Muscle layer of duodenum (tissue), 2 donors: ENCODE results near the gene NTRK1.

Source experiments
- H3K27ac ChIP-seq: one replicate; pipeline ENCODE4 v1.7.0; 2013; ENCODE audit warnings: mild to moderate bottlenecking, low read length
- H3K27me3 ChIP-seq: one replicate; pipeline ENCODE4 v1.7.0; 2013; ENCODE audit warnings: low read depth, mild to moderate bottlenecking, control low read depth, low read length
- H3K36me3 ChIP-seq, 2 donors: one replicate each; pipeline ENCODE4 v1.7.0; 2013; ENCODE audit warnings: low read length in 2 of 2, control low read depth in 1 of 2, mild to moderate bottlenecking in 1 of 2; ENCODE audit not compliant: insufficient read depth in 2 of 2, control insufficient read depth in 1 of 2
- H3K4me1 ChIP-seq, 2 donors: one replicate each; pipeline ENCODE4 v1.7.0; 2013; ENCODE audit warnings: low read length in 2 of 2, mild to moderate bottlenecking in 2 of 2, control low read depth in 1 of 2, moderate library complexity in 1 of 2; ENCODE audit not compliant: insufficient read depth in 2 of 2, control insufficient read depth in 1 of 2
- H3K4me3 ChIP-seq, 2 donors: one replicate each; pipeline ENCODE4 v1.7.0; 2013; ENCODE audit warnings: low read length in 2 of 2, low read depth in 1 of 2, mild to moderate bottlenecking in 1 of 2
- H3K9me3 ChIP-seq, 2 donors: one replicate each; pipeline ENCODE4 v1.7.0; 2013; ENCODE audit warnings: low read length in 2 of 2, control low read depth in 1 of 2, mild to moderate bottlenecking in 1 of 2; ENCODE audit not compliant: control insufficient read depth in 1 of 2
- donor health status: healthy.

The NTRK1 gene

GRCh38 chr1:156822680-156823079 is 38.0 kb upstream of the NTRK1 start:
- no peaks in the 10 kb centered on the region for H3K36me3 ChIP-seq
- H3K4me1 ChIP-seq, result no peaks in the 10 kb centered on the region
- H3K9me3 ChIP-seq, result no peaks in the 10 kb centered on the region
- no peak overlapping the region for H3K4me3 ChIP-seq
- no peaks in the 10 kb centered on the region for H3K27me3 ChIP-seq
- H3K27ac ChIP-seq, result no peak overlapping the region

- H3K27ac ChIP-seq, result no peak overlapping the region
- no peaks in the 10 kb centered on the region for H3K36me3 ChIP-seq
These were observed 37.4 kb upstream of the NTRK1 start for GRCh38 chr1:156823210-156823790.

GRCh38 chr1:156826630-156827029 is 34.0 kb upstream of the NTRK1 start:
- Histone ChIP-seq H3K27ac (no peak overlapping the region), H3K27me3 (no peaks in the 10 kb centered on the region), H3K4me1 (no peaks in the 10 kb centered on the region), H3K36me3 (no peaks in the 10 kb centered on the region), H3K4me3 (no peak overlapping the region), H3K9me3 (no peaks in the 10 kb centered on the region)

More at GRCh38 chr1:156823210-156823790, 37.4 kb upstream of the NTRK1 start:
- Histone ChIP-seq H3K9me3 (no peaks in the 10 kb centered on the region), H3K27me3 (no peaks in the 10 kb centered on the region), H3K4me3 (no peak overlapping the region), H3K4me1 (no peaks in the 10 kb centered on the region)

GRCh38 chr1:156828400-156829124 is 32.1 kb upstream of the NTRK1 start:
- Histone ChIP-seq H3K27ac (no peak overlapping the region), H3K27me3 (no peaks in the 10 kb centered on the region), H3K36me3 (no peaks in the 10 kb centered on the region), H3K9me3 (no peaks in the 10 kb centered on the region), H3K4me3 (no peak overlapping the region), H3K4me1 (no peaks in the 10 kb centered on the region)

- H3K9me3 ChIP-seq, result no peaks in the 10 kb centered on the region
- H3K4me1 ChIP-seq, result no peaks in the 10 kb centered on the region
- no peaks in the 10 kb centered on the region for H3K36me3 ChIP-seq
- H3K27me3 ChIP-seq, result no peaks in the 10 kb centered on the region
- no peak overlapping the region for H3K27ac ChIP-seq
- H3K4me3 ChIP-seq, result no peak overlapping the region
These were observed 28.2 kb upstream of the NTRK1 start for GRCh38 chr1:156832434-156832833.

GRCh38 chr1:156833603-156834002 is 27.1 kb upstream of the NTRK1 start:
- H3K27ac ChIP-seq, result no peak overlapping the region
- no peaks in the 10 kb centered on the region for H3K36me3 ChIP-seq
- H3K4me1 ChIP-seq, result no peaks in the 10 kb centered on the region
- no peak overlapping the region for H3K4me3 ChIP-seq
- no peaks in the 10 kb centered on the region for H3K9me3 ChIP-seq
- H3K27me3 ChIP-seq, result peaks cover 2% of the 10 kb centered on the region

GRCh38 chr1:156834322-156834721 is 26.3 kb upstream of the NTRK1 start:
- Histone ChIP-seq H3K36me3 (no peaks in the 10 kb centered on the region), H3K4me3 (no peak overlapping the region), H3K27me3 (peaks cover 6% of the 10 kb centered on the region), H3K9me3 (no peaks in the 10 kb centered on the region), H3K27ac (no peak overlapping the region), H3K4me1 (no peaks in the 10 kb centered on the region)

- H3K27me3 ChIP-seq, result peaks cover 6% of the 10 kb centered on the region
- no peaks in the 10 kb centered on the region for H3K9me3 ChIP-seq
- no peaks in the 10 kb centered on the region for H3K36me3 ChIP-seq
- H3K4me1 ChIP-seq, result no peaks in the 10 kb centered on the region
- no peak overlapping the region for H3K27ac ChIP-seq
- H3K4me3 ChIP-seq, result no peak overlapping the region
These were observed 24.5 kb upstream of the NTRK1 start for GRCh38 chr1:156836041-156836654.

GRCh38 chr1:156836892-156837291 is 23.8 kb upstream of the NTRK1 start:
- Histone ChIP-seq H3K27ac (no peak overlapping the region), H3K27me3 (peaks cover 6% of the 10 kb centered on the region), H3K36me3 (no peaks in the 10 kb centered on the region), H3K4me1 (no peaks in the 10 kb centered on the region), H3K4me3 (no peak overlapping the region), H3K9me3 (no peaks in the 10 kb centered on the region)

GRCh38 chr1:156838972-156839371 is 21.7 kb upstream of the NTRK1 start:
- Histone ChIP-seq H3K27me3 (peaks cover 23% of the 10 kb centered on the region), H3K4me1 (no peaks in the 10 kb centered on the region)

GRCh38 chr1:156839426-156840109 is 21.1 kb upstream of the NTRK1 start:
- Histone ChIP-seq H3K9me3 (no peaks in the 10 kb centered on the region), H3K36me3 (no peaks in the 10 kb centered on the region), H3K27ac (no peak overlapping the region), H3K4me1 (no peaks in the 10 kb centered on the region), H3K4me3 (no peak overlapping the region), H3K27me3 (peaks cover 28% of the 10 kb centered on the region)

More at GRCh38 chr1:156838972-156839371, 21.7 kb upstream of the NTRK1 start:
- Histone ChIP-seq H3K36me3 (no peaks in the 10 kb centered on the region), H3K9me3 (no peaks in the 10 kb centered on the region), H3K4me3 (no peak overlapping the region), H3K27ac (no peak overlapping the region)
